ENCODE results near the gene DTX1.
A peak's percentile ranks its signal among the peaks of the same experiment; 100 is the strongest.
"Not testable (repeated sequence)": the region's sequence is repeated elsewhere in the genome, so short reads cannot be mapped to it uniquely, and the experiment has no call there.

The DTX1 gene

DNA sequence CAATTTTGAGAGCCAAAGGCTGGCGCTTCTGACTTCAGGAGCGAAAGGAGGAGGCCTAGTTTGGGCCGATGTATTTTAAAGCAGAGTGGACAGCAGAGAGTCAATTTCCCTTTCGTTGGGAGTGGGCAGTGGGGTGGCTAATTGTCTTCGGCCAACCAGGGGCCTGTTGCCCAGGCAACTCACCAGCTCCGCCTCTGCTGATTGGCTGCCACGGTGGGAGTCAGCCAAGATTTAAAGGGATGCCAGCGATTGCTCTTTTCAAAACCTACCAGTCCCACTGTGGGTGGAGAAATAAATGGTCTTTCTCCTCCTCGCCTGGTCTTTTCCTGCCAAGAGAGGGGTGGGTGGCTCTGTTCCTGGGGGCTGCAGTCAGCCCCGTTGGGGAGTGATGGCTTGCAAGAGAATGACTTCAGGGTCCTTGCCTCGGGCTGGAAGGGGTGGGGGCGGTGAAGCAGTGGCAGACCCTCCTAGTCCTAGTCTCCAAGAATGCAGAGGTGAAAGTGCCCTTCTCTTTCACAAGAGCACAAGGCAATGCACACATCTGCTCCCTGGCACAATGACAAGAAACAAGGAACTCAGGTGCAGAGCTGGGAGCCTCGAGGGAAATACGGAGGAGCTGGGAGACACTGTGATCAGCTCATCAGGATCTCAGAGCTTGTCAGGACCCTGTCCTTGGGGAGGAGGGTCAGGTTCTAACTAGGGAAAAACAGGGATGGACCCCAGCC lies 41.3 kb downstream of the DTX1 start:
- DNase-seq, result peak; percentile 67

DNA sequence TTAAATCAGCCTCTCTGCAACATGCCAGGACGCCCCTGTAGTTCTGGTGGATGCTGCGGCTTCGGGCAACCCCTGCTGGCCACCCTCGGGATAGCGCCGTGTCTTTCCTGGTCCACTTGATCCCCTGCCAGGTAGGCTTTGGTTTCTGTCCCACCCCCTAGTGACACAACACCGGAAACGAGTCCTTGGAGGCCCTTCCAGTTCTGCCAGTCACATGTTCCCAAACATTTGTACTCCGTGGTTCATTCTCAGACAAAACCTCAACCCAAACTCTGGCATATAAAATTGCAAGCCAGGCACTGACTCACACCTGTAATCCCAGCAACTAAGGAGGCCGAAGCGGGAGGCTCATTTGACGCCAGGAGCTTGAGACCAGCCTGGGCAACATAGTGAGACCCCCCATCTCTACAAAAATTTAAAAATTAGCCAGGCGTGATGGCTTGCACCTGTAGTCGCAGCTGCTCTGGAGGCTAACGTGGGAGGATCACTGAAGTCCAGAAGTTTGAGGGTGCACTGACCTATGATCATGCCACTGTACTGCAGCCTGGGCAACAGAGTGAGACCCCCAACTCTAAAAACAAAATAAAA lies 42.0 kb downstream of the DTX1 start:
- DNase-seq, result peak; percentile 65

DNA sequence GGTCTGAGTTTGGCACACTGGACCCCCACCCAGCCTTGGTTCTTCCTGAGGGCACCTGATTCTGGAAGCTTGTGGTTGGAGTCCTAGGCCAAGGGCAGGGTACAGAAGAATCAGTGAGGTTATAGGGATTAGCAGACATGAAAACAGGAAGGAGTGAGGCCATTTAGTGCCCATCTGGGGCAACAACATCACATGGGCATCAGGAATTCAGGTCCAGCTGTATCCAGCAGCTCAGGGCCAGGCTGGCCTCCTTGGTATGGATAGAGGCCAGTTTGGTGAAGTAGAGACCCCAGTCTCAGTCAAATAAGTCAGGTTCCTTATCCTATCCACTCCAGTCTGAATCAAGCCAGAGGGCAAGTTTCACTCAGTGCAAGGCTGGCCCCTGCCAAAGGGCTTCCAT lies 42.8 kb downstream of the DTX1 start:
- DNase-seq, result no peak

DNA sequence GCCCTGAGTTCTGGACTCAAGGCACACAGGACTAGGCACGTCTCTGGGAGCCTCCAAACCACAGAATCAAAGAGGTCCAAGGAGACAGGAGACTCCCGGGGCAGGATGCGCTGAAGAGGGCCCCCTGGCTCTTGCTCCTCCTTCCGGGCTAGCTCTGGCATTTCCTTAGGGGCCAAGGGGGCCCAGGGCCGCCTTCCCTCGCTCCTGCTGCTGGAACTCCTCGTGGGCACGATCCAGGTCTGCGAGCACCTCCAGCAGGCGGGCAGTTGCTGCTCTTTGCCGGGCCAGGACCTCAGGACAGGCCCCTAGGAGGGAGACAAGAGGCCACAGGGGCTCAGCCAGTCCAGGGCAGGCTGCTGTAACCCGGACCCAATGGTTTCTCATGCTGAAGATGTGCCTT lies 43.2 kb downstream of the DTX1 start:
- DNase-seq, result no peak

DNA sequence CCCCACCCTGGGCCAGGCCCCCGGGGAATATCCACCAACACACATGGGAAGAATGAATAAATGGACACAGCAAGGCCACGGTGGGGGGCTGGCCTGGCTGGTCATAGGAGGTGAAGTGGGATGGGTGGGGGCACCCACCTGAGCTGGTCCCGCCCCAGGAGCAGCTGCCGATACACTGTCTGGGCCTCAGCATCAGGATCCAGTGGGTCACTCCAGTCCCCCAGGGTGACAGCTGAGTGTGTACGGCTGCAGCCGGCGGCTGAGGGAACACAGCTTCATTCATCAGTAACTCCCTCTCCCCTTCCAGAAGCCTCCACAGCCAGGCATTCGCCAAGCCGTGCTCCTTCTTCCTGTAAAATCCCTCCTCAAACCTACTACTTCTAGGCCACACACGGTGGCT lies 45.2 kb downstream of the DTX1 start:
- DNase-seq, result no peak

DNA sequence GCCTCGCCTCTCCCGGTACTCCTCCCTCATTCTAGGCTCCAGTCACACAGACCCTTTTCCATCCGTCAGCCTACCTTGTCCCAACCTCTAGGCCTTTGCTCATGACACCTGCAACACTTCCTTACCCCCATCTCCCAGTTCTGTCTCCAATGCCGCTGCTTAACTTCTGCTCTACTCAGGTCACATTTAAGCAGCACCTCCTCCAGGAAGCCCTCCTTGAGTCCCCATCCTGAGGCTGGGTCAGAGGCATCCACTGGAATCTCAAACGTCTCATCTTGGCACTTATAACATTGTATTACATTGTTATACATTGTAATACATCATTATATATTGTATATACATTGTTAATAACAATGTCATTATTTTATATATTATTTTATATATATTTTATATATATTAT lies 46.3 kb downstream of the DTX1 start:
- no peak for DNase-seq

DNA sequence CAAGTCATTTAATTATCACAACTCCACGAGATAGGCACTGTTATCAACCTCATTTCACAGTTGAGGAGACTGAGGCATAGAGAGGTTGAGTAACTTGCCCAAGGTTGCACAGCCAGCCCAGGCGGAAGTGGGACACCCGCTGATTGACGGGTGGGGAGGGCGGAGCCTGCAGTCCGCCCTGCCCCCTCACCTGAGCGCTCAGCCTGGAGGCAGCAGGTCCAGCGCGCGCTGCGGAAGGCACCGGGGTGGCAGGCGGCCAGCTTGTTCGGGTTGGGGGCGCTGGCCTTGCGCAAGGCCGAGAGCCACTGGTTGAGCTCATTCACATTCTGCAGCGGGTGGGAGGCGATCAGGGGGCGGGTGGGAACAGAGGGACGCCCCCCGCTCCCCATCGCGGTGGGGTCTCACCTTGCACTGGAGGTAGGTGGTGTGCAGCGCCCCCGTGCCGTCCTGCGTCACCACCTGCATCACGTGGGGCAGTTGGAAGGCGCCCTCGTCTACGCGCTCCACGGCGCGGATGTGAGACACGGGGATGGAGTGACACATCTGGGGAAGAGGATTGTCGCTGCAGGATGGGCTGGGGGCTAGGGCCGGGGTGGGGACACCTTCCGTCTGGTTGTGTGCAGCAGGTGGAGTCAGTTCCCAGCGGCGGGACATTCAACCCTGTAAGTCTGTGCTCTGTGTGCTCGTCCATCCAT lies 47.4 kb downstream of the DTX1 start:
- DNase-seq, result no peak

DNA sequence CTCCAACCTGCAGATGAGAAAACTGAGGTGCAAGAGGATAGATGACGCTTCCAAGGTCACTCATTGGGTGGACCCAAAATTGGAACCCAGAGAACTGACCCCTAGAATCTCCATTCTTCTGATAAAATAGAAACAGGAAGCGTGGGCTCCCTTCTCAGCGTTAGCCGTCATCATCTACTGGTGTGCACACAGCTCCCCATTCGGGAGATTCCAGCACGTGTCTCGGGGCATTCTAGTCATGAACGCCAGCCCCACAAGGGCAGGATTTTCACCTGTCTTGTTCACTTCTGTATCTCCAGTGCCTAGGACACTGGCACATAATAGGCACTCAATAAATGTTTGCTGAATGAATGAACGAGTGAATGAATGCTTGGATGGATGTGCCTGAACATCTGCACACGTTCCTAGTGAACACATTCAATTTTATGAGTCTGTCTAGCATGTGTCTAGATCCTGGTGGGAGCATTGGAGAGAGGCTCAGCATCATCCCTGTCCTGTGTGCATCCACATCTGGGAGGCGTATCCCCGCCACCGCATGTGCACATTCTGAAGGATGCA lies 48.5 kb downstream of the DTX1 start:
- DNase-seq, result no peak

DNA sequence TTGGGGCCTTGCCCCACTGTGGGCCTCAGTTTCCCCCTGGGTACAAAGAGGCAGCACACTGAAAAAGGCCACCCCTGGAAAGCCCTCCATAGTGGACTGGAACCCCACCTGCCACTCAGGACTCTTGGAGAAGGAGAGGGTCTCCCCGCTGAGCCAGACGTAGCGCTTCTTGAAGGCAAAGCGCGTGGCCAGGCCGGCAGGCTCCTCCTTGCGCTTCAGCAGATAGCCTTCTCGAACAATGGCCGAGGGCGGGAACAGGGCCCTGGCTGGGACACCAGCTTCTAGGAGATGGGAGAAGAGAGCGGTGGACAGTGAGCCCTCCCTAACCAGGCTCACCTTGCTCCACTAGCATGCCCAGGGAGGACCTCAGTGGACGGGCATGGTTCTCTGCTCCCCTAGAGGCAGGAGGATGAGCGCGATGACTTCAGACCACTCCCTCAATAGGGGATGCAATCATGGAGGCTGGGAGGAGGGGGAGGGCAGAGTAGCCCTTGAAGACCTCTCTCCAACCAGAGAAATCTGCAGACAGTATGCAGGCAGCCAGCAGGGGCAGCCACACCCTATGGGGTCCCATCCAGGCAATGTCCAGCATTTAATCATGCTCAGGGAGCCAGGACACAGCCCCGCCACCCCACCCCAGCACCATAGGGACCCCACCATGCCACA lies 49.2 kb downstream of the DTX1 start:
- DNase-seq, result no peak

DNA sequence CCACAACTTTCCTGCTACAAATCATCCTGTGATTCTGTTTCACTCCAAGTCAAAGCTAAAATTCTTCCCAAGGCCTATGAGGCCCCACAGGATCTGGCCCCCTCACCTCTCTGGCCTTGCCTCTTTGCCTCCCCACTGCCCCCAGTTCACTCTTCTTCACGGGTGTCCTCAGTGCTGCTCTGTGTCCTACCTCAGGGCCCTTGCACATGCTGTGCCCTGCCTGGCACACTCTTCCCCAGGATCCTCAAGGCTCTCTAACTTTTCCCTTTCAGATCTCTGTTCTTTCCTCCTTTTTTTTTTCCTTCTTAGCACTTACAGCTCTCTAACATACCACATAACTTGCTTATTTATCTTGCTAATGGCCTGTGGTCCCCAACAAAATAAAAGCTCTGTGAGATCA lies 49.8 kb downstream of the DTX1 start:
- no peak for DNase-seq

DNA sequence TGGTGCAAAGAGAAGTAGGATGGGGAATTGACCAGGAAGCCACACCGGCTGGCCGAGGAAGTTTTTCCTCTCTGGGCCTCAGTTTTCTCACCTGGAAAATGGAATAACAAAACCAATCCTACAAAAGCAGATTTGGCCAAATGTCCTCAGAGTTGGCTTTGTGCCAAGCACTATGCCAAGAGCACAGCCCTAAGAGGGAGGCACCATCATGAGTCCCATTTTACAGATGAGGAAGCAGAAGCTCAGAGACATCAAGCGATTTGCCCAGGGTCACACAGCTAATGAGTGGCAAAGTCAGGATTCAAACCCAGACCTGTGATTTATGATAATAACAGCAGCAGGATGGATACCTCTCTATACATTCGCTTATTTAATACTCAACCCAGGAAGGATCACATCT lies 51.8 kb downstream of the DTX1 start:
- no peak for DNase-seq

DNA sequence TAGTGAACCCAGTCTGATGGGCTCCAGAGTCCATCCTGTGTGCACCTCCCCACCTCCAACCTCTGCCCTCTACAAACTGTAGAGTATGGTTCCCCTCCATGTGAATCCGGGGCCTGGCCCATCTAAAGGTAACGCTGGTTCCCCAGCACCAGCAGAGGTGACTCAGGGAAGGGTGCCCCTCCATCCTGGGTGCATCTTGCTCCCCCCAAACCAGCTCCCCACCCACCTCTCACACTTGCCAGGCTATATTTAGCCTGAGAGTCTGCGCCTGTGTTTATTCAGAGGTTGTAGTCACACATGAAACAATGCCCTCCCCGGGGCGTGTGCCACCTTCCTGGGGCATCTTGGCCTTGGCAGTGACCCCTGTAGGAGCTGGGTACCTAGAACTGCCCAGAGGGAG lies 52.8 kb downstream of the DTX1 start:
- DNase-seq, result no peak

DNA sequence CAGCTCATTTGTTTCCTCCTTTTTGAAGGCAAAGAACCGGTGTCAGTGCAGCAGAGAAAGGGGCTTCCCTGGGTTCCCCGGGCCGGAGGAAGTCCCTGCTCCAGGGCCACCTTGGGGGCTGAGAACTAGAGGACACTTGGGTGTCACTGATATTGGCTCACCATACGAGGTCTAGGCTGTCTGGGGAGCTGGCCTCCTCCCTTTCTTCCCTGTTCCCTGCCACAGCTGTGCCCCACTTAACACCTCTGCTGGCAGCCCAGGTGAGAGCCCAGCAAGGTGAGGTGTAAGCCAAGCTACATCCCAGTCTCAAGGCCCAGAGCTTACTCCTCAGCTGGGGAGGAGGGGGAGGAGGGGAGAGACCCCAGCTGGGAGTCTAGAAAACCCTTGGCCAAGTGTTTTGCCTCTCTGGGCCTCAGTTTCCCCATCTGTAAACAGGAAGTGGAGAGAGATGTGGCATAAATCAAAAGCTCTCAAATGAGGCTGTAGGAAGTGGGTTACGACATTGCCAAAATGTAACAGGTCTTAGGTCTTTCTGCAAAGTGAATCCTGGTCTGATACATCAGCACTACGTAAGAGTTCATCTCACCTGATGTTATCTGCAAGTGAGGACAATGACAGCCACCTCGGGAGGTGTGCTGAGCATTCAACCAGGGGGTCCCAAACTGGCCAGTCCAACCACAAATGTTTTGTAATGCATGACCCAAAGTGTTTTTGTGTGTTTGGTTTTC lies 53.5 kb downstream of the DTX1 start:
- DNase-seq, result no peak

DNA sequence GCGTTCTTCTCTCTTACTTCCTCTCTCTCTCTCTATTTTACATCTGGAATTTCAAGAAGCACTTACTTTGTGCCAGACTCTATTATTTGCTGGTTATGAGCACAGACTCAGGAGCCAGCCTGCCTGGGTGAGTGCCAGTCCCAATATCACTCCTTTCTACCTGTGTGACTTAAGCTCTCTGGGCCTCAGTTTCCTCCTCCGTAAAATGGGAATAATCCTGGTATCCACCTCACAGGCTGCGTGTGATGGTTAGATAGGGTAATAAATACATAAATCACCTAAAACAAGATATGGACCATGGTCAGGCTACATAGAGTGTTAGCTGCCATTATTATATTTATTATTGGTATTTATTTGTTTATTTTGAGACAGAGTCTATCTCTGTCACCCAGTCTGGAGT lies 54.7 kb downstream of the DTX1 start:
- DNase-seq, result no peak

DNA sequence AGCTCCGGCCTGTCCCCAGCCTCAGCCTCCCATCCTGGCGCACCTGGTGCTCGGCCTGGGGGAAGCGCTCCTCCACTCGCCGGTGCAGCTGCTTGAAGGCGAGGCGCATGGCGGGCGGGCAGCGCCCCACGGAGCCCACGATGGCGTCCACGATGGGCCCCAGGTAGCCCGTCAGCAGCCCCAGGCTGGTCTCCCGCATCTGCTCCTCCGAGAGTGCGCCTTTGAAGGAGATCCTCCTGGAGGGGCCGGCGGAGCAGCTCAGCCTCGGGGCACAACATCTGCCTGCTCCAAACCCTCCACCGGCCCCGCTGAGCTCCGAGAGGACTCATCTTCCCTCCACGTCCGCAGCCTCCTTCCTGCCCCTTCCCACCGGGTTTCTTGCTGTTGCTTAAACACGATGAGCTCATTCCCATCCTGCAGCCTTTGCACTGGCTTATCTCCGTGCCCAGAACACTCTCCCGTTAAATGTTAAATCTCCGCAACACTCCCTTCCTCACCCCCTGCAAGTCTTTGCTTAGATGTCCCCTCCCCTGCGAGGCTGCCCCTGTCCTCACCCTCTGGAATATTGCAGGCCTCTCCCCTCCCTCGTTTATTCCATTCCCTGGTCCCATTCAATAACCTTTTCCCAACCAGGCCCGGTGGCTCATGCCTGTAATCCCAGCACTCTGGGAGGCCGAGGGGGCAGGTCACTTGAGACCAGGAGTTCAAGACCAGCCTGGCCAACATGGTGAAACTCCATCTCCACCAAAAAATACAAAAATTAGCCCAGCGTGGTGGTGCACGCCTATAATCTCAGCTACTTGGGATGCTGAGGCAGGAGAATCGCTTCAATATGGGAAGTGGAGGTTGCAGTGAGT lies 55.7 kb downstream of the DTX1 start:
- no peak for DNase-seq

DNA sequence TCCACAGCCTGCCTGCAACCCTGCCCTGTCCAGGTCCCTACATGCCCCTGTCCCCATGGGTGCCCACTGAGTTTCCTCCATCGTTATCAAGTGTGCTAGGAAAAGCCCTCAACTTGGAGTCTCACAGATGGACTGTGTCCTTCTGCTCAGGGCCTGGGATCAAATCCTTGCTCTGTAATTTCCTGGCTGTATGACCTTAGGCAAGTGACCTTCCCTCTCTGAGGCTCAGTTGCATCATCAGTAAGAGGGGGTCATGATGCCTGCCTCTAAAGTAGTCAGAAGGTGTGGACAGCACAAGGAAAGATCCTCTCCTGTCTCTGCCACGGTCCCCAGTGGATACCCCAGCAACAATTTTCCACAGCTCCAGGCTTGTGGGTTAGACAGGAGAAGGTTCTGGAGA lies 56.9 kb downstream of the DTX1 start:
- no peak for DNase-seq

DNA sequence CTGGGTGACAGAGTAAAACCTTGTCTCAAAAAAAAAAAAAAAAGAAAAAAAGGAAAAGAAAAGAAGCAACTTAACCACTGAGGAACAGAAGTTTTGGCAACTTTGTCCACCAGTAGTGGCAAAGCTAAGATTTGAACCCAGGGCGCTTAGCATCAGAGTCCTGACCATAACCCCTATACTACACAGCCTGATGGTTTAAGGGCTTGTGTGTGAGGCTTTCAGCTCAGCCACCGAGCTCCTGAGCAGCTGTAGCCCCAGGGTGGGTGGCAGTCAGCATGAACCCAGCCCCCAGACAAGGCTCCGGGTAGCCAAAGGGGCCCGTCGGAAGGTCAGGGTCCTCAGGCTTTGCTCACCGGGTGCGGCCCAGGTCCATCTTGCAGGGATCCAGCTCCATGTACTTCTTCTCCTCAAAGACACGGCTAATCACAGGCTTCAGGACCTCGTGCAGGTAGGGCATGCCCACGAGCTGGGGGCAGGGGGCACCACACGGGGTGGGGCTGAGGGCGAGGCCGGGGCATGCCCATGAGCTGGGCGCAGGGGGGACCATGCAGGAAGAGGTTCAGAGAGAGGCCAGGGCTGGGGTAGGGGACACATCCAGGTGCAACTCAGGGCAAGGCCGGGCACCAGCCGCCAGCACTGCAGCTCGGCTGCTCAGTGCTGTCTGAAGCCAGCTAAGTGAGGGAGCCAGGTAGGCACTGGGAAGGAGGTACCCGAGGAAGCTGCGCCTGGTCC lies 58.1 kb downstream of the DTX1 start:
- DNase-seq, result no peak

DNA sequence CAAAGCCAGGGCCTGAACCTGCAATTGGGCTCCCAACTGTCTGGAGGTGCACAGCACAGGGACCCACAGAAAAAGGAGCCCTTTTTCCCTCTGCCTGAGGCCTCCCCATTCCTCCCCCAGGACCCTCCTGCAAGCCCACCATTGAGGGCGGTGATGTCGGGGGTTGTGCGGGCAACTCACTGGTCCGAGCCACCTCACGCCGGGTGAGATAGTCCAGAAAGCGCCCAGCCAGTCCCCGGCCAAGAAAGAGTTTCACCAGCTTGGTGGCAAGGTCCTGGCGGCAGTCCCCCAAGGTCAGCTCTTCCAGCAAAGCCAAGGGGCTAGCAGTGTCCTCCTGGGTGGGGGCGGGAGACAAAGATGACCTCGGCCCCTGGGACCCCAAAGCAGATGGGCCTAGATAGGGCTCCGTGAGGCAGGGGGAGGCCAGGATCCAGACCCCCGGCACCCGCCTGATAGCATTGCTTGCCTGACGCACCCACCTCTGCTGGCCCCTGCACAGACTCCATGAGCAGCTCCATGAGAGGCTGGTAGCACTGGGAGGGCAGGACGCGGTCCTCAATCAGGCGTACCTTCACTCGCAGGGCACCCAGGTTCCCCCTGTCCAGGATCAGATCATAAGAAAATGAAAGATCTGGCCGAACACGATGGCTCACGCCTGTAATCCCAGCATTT lies 59.1 kb downstream of the DTX1 start:
- no peak for DNase-seq

DNA sequence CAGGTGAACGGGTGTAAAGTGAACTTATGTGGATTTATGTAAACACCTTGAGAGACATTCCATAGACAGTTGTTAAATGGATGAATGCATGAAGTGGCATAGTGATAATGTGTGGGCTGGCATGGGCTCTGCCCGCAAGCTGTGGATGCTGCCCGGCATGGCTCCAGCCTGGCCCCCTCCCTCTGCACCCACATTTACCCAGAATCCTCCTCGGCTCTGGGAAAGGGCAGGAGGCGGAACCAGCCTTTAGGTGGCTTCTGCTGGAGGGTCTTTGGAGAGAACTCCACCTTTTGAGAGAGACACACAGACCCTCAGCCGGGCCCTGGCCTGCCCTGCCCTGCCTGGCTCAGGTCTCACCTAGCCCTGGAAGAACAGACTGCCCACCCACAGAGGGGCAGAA lies 60.3 kb downstream of the DTX1 start:
- DNase-seq, result no peak

DNA sequence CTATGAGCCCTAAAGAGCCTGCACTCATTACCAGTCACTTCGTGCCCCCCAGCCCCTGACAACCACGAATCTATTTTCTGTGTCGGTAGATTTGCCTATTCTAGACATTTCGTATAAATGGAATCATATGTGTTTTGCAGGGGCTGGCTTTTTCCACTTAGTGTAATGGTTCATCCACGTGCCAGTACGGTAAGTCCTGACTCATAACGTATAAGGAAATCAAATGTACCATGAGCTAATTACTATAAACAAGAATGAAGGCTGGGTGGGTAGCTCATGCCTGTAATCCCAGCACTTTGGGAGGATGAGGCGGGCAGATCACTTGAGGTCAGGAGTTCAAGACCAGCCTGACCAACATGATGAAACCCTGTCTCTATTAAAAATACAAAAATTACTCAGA lies 61.2 kb downstream of the DTX1 start:
- DNase-seq, result not testable (repeated sequence)

DNA sequence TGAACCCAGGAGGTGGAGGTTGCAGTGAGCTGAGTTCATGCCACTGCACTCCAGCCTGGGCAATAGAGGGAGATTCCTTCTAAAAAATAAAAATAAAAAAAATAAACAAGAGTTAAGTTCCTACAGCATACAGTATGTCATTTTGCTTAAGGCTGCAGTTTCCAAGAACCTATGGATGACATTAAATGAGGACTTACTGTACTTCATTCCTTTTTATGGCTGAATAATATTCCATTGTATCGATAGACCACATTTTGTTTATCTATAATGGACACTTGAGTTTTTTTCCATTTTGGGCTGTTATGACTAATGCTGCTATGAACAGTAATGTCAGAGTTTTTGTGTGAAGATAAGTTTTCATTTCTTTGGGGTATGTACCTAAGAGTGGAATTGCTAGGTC lies 61.6 kb downstream of the DTX1 start:
- no peak for DNase-seq

Data from right hindlimb (tissue), 1 donor.